OCI-LY7 (cell line): Measurements from ENCODE around the gene CRTAP.

ENCODE experiments used
- EZH2phosphoT487 ChIP-seq: fragments of 200-600 bp; sonication (generic); IDR thresholded peaks from 2 replicates; pipeline ENCODE4 v1.6.1; 2018; ENCODE audit warnings: low read depth, borderline replicate concordance, mild to moderate bottlenecking, mixed run types, antibody characterized with exemption, low read length, moderate library complexity, mixed read lengths
- TF ChIP-seq, protein P1 (sequence below): fragments of 200-600 bp; sonication (generic); conservative IDR thresholded peaks from 2 replicates; pipeline ENCODE4 v1.5.1; 2014; ENCODE audit warnings: mild to moderate bottlenecking, antibody characterized with exemption, low read length, moderate library complexity, mixed read lengths

DNA sequence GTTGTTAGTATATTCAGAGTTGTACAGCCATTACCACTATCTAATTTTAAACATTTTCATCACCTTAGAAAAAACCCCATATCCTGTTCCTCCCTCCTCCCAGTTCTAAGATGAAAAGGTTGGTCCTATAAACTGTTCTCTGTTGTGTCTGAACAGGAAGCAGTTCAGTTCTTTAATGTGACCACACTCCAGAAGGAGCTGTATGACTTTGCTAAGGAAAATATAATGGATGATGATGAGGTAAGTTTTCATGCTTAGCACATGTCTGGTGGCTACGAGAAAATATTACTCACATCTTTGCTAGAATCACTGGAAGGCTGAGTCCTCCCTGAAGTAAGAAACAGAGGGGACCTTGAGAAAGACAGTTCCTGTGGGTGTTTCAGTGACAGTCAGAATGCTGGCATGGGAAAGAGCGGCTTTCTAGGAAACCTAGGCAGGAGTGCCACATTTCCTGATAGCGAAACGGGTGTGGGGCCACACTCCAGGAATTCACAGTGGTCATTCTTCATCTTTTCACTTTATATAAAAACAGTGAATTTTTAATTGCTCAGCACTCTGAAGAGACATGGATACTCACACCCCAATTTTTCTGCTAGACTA is 20.3 kb downstream of the CRTAP start:
- TF ChIP-seq, protein P1, sequence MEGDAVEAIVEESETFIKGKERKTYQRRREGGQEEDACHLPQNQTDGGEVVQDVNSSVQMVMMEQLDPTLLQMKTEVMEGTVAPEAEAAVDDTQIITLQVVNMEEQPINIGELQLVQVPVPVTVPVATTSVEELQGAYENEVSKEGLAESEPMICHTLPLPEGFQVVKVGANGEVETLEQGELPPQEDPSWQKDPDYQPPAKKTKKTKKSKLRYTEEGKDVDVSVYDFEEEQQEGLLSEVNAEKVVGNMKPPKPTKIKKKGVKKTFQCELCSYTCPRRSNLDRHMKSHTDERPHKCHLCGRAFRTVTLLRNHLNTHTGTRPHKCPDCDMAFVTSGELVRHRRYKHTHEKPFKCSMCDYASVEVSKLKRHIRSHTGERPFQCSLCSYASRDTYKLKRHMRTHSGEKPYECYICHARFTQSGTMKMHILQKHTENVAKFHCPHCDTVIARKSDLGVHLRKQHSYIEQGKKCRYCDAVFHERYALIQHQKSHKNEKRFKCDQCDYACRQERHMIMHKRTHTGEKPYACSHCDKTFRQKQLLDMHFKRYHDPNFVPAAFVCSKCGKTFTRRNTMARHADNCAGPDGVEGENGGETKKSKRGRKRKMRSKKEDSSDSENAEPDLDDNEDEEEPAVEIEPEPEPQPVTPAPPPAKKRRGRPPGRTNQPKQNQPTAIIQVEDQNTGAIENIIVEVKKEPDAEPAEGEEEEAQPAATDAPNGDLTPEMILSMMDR: no peak
- TF ChIP-seq EZH2phosphoT487: no peak
